HG03045 (cell line): ENCODE measurements around the gene PRAMEF5.
"Not testable (repeated sequence)": the region's sequence is repeated elsewhere in the genome, so short reads cannot be mapped to it uniquely, and the experiment has no call there.

Experiments used
- ATAC-seq: cut with Tn5 transposase; IDR thresholded peaks from one replicate; pipeline ENCODE4 v1.9.1; 2021; ENCODE audit warnings: mild to moderate bottlenecking, moderate library complexity; ENCODE audit not compliant: unreplicated experiment

Gene PRAMEF5

GRCh38 chr1:13265124-13265523, 11.1 kb downstream of the PRAMEF5 start:
- ATAC-seq = not testable (repeated sequence)

- not testable (repeated sequence) for ATAC-seq
Measured at GRCh38 chr1:13277016-13277415, 23.0 kb downstream of the PRAMEF5 start.

GRCh38 chr1:13279617-13280016, 25.6 kb downstream of the PRAMEF5 start:
- ATAC-seq = not testable (repeated sequence)

- ATAC-seq = not testable (repeated sequence)
Measured at GRCh38 chr1:13285037-13285436, 31.0 kb downstream of the PRAMEF5 start, which contains the start of gene PRAMEF8. PRAMEF8 (minus strand) TSS chr1:13285137; CDS start chr1:13284091, 1,046 bp downstream.

- not testable (repeated sequence) for ATAC-seq
Measured at GRCh38 chr1:13289030-13289429, 35.0 kb downstream of the PRAMEF5 start.

- ATAC-seq = not testable (repeated sequence)
Measured at GRCh38 chr1:13297216-13297931, 43.4 kb downstream of the PRAMEF5 start.

- ATAC-seq = not testable (repeated sequence)
Measured at GRCh38 chr1:13298699-13299098, 44.7 kb downstream of the PRAMEF5 start.

GRCh38 chr1:13302197-13302596, 48.2 kb downstream of the PRAMEF5 start:
- ATAC-seq = not testable (repeated sequence)

- not testable (repeated sequence) for ATAC-seq
Measured at GRCh38 chr1:13303239-13303638, 49.2 kb downstream of the PRAMEF5 start, which contains the start of gene PRAMEF33. PRAMEF33 (plus strand) TSS chr1:13303539; CDS start chr1:13305955, 2,416 bp downstream.
